Astrocyte of the spinal cord (primary cell): ENCODE measurements around the gene MECP2.

Experiments used
- DNase-seq: peaks from one replicate; pipeline ENCODE4 v3.0.0; 2011; ENCODE audit warnings: low read depth, low spot score
- H3K4me3 ChIP-seq: 2 replicates; pipeline ENCODE4 v1.5.1; 2011; ENCODE audit warnings: low read depth, mild to moderate bottlenecking, low read length, moderate library complexity
- CTCF ChIP-seq: IDR thresholded peaks from 2 replicates; pipeline ENCODE4 v1.5.1; 2012; ENCODE audit warnings: low read depth, mild to moderate bottlenecking, low read length, inconsistent platforms
- in situ Hi-C: cut with HindIII; loops from 2 replicates; pipeline ENCODE4 v1.10.0; 2017; ENCODE audit warnings: low sequenced_read_pairs

The MECP2 gene

DNA sequence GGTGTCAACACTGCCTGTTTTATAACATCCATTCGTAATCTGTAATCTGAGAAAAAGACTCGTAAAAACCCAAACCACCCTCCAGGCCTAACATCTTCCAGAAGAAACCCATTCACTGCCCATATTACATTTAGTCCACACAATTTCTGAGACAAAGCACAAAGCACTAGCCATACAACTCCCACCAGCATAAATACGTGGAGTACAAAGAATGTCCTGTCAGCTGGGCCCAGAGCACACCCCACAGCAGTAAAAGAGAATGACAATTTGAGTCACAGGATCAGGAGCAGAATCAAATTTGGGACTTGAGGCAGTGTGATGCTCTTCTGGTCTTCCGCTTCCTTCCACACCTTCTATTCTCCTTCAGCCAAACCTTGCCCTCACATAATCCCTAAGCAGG is 6.8 kb downstream of the MECP2 start:
- in situ Hi-C loops: no loop called here
- no peak overlapping the region for H3K4me3 ChIP-seq
- no peak for DNase-seq
- no peak for TF ChIP-seq CTCF

DNA sequence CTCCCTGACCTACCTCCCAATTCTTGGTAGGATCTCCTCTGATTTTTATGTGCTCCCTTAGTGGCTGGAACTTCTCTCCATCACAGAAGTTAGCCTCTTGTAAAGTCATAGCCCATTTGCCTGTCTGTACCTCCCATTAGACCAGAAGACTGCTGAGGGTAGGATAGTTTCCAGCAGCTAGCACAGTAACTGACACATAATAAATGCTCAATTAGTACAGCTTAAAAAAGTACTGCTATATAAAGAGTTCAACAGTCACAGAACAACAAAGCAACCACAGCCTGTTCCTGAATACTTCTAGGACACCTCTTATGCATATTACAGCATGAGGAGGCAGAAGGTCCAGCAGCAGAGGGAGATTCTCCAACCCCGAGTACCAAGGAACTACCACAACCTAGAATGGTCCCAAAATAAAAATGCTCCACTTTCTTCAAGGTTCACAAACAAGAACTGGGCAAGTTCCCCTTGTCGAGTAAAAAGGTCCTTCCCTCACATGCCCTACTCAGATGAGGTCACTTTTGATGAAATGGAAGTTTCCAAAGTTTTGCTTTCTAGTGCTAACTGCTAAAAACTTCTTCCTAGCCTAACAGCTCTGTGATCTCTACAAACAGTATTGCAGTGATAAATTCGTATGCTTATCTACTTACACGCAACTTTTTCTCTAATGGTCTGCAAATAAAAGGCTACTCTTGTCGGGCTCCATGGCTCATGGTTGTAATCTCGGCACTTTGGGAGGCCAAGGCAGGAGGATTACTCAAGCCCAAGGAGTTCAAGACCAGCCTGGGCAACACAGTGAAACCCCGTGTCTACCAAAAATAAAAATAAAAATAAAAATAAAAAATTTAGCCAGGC is 12.8 kb downstream of the MECP2 start:
- no peak for DNase-seq
- TF ChIP-seq CTCF: no peak
- H3K4me3 ChIP-seq: no peak overlapping the region
- in situ Hi-C loops: no loop called here

DNA sequence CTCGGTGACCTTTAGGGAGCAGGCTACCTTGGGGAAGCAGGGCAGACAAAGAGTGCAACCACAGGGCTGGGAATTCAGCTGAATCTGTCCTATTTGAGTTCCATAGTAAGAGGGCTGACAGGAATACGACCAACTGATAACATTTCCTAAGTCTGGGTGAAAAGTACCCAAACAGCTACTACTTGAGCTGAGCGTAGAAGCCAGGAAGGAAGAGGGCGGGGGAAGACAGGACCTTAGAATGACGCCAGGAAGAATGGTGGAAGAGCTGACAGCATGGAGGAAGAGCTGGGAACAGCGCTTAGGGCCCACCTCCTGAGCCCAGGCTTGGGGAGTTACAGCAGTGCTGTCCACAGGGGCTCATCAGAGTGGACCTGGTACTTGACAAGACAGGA is 14.4 kb downstream of the MECP2 start:
- in situ Hi-C loops: no loop called here
- H3K4me3 ChIP-seq: no peak overlapping the region

GRCh38 chrX:154082396-154083125 is 15.0 kb downstream of the MECP2 start:
- H3K4me3 ChIP-seq: no peak overlapping the region
- in situ Hi-C loops: no loop called here

More for the DNA sequence above, 14.4 kb downstream of the MECP2 start:
- TF ChIP-seq CTCF: no peak
- no peak for DNase-seq

GRCh38 chrX:154077101-154077500 is 20.4 kb downstream of the MECP2 start:
- H3K4me3 ChIP-seq: no peak overlapping the region
- DNase-seq: no peak
- in situ Hi-C loops: no loop called here
- no peak for TF ChIP-seq CTCF

More at GRCh38 chrX:154082396-154083125, 15.0 kb downstream of the MECP2 start:
- no peak for TF ChIP-seq CTCF
- DNase-seq: peak; percentile 46

- in situ Hi-C loops: no loop called here
- no peak for TF ChIP-seq CTCF
- H3K4me3 ChIP-seq: no peak overlapping the region
- DNase-seq: peak; percentile 55
Measured at GRCh38 chrX:154074199-154074598, 23.3 kb downstream of the MECP2 start.
